Stimulated activated CD4-positive, alpha-beta T cell treated with anti-CD3 and anti-CD28 coated beads, Interleukin-4, amount 100 ng/mL, for 24 hours (primary cell): ENCODE measurements around the gene PLP2.

Experiments
- DNase-seq: peaks from one replicate; pipeline ENCODE4 v3.0.0-alpha.2; 2020

PLP2 gene

GRCh38 chrX:49186125-49187027, 14.7 kb downstream of the PLP2 start, which contains the start of gene PRICKLE3:
TSS of gene PRICKLE3 (minus strand) at chrX:49186373. CDS start at chrX:49186297, 76 bp downstream.
- peak; percentile 70 for DNase-seq

DNA sequence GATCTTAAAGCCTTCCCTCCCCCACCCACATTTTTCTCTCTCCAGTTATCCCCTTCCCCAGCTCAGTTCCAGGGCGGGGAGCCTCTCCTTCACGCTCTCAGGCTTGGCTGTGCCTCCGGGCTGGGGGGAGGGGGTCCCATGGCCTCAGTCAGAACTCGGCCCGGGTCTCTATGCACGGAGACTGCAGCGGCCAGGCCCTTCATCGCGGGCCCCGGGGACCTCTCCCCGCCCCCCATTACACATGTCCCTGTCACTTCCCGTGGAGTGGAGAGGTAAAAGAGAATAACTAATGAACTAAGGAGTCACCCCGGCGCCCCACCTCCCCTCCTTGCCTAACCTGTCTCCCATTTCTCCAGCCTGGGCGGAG, 15.3 kb downstream of the PLP2 start:
- DNase-seq, result no peak

GRCh38 chrX:49187526-49187925, 15.8 kb downstream of the PLP2 start:
- DNase-seq, result no peak

GRCh38 chrX:49188468-49189076, 16.9 kb downstream of the PLP2 start:
- no peak for DNase-seq

DNA sequence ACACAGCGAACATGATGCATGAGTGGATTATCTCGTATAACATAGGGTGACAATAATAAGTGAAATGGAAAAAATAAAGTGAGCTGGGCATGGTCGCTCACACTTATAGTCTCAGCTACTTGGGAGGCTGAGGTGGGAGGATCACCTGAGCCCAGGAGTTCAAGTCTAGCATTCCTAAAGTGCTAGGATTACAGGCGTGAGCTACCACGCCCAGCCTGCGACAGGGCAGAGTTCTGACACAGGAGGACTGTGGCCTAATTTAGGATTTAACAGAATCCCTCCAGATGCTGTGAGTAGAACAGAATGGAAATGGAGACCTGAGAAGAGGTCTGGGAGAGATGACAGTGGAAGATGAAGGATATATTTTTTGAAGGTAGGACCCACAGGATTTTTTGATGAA, 17.9 kb downstream of the PLP2 start:
- no peak for DNase-seq

- DNase-seq, result peak; percentile 87
Observed at GRCh38 chrX:49190821-49191573, 19.3 kb downstream of the PLP2 start.

GRCh38 chrX:49191574-49192011, 19.9 kb downstream of the PLP2 start:
- peak; percentile 40 for DNase-seq

DNA sequence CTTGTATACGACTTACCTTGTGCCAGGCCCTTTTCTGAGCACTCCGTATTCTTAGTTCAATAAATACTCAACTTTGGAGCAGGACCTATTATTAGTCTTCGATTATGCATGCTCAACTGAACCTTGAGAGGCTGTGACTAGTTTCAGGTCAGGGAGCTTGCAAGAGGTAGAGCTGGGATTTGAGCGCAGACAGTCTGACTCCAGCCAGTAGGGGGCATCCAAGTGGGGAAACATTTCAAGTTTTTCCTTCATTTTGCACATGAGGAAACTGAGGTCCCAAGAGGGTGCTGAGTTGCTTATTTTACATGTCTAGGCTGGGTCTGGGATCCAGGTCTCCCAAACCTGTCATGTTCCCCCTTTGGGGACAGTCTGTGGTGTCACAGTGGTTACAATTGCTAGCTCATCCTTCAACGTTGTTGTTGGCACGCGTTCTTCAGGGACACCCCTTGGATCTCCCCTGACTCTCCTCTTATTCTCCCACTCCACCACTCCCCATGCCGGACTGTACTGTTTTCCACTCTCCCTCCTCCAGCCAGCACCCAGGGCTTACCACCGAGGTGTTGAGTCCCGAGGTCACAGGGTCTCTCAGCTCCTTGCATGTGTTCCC, 21.1 kb downstream of the PLP2 start:
- DNase-seq, result peak; percentile 44

GRCh38 chrX:49193542-49193964, 21.9 kb downstream of the PLP2 start:
- no peak for DNase-seq

DNA sequence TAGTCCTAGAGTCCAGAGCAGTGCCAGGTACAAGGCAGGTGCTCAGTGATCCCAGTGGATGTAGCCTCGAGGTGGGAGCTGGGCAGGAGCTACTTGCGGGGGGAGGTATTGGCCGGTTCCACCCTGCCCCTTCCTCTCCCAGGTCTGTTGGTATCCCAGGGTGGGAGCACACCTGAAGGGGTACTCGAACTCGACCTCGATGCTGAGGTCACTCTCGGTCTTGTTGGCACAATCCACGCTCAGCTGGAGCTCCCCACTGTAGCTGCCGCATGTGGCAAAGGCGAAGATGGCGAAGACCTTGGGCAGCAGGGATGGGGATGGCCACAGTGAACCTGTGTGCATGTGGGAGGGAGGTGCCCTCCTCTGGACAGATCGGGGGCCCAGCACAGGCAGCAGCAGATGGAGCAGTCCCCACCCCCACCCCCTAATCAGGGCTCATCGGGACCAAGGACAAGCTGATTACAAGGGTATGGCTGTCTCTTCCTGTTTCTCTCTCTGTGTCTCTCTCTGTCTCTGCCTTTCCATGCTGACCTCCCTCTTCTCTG, 25.9 kb downstream of the PLP2 start:
- no peak for DNase-seq

DNA sequence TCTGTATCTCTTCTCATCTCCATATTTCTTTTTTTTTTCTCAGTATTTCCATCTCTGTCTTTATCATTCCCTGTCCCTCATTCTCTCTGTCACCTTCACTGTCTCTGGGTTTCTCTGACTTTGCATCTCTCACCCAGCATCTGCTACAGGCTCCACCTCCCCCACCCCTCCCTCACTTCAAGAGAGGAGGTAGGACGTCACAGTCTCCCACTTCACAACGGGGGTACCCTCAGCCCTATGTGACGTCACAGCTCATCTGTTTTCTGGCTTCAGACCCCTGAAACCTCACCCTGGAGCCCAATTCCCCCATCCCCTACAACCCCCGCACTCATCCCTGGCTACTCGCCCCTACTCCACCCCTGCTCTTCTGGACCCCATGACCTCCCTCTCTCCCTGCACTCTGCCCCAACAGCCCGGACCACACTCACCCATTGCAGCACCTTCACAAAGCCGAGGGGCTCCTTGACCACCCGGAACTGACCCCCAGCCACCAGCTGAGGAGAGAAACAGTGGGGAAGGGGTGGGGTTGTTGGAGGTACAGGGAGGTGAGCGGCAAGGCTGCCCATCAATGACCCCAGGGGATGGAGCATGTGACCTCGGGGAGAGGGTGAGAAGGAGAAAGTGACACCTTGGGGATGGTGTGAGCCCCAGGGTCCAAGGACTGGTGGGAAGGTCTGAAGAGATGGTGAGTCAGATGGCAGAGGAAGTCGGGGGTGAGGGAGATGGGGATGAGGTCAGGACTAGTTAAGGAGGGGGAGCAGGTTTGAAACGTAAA, 27.0 kb downstream of the PLP2 start:
- DNase-seq, result no peak

- DNase-seq, result no peak
Observed at GRCh38 chrX:49199315-49199595, 27.6 kb downstream of the PLP2 start.

GRCh38 chrX:49199906-49200771, 28.4 kb downstream of the PLP2 start, which contains the start of gene SYP:
TSS of gene SYP (minus strand) at chrX:49200193. CDS start at chrX:49200186, 7 bp downstream.
- DNase-seq, result peak; percentile 88

- no peak for DNase-seq
Observed at GRCh38 chrX:49202022-49202421, 30.3 kb downstream of the PLP2 start.

GRCh38 chrX:49203536-49203935, 31.8 kb downstream of the PLP2 start:
- no peak for DNase-seq

DNA sequence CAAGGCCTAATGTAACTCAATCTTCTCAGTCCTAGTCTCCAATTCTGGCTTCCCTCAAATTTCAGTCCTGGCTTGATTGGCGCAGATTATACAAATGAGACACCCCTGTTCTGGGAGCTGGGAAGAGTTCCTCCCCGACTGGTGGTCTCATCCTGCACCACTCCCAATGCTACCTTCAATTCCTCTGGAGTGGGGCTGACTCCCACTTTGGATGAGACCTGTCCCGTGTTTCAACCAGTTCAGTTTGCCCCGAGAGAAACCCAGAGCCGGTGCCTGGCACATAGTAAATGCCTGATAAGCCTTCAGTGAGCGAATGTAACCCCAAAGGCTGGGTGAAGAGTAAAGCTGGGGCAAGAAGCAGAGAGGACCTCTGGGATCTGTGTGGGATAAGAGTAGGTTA, 32.3 kb downstream of the PLP2 start:
- DNase-seq, result no peak

GRCh38 chrX:49204709-49205108, 33.0 kb downstream of the PLP2 start:
- no peak for DNase-seq

DNA sequence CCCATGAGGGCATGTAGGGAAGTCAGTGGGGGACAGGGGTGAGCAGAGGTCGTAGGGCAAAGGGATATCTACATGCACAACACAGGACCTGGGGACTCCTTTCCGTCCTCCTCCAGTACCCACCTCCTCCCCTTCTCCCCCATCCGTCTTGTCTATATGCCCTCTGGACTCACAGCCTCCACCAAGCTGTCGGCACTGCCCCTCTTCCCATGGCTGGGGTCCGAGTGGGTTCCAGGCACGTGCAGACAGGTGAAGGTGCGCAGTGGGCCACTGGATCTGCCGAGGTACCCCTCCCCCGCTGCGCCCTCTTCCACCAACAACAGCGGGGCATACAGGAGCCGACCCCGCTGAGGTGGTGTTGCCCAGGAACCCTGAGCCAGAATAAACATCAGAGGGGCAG, 33.7 kb downstream of the PLP2 start:
- no peak for DNase-seq

GRCh38 chrX:49206543-49206942, 34.8 kb downstream of the PLP2 start:
- DNase-seq, result no peak

GRCh38 chrX:49208399-49208798, 36.7 kb downstream of the PLP2 start:
- DNase-seq, result no peak
